Measurements from ENCODE around the gene EFCAB14. TPM values are rescaled to one million over a fixed set of nuclear protein-coding genes. Genes with fewer than 3 reads are reported as not detected.

EFCAB14 gene
- polyA plus RNA-seq, 1 donor (not counting 4 experiments of a cell fraction or from before 2014, with no cell fraction given) = 61.8 TPM

DNA sequence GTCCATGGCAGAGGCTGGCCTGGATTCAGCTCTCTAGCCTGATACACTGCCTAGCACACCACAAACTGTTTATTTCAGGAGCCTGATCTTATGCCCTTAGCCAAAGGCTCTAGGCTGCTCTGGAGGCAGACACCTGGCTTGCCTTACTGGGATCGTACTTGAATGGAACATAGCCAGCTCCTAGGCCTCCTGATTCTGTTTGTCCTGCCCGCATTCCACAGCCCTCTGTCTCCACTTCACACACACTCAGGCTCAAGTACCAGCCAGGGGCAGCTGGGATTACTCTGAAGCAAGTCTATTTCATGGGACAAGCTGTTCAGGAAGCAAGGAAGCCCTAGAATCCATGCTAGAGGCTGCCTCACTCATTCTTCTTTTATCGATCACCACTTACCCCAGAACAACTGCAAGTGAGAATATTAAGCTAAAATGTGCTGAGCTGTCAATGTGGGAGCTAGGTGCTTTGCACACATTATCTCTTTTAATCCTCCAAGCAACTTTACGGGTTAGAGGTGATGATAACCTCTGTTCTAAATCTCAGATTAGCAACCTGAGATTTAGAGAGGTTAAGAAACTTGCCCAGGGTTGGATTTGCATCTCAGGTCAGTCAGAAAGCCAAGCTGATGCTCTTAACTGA lies 48.9 kb upstream of the EFCAB14 start:
- Histone ChIP-seq H3K4me3 (ENCODE audit: control insufficient read depth in 2 of 3, extremely low read depth in 1 of 3, insufficient read depth in 2 of 3, low read depth in 1 of 3, low read length in 3 of 3) (no peak overlapping the region), H4K20me1 (ENCODE audit: control insufficient read depth, extremely low read depth, insufficient read depth, low read length) (no peaks in the 10 kb centered on the region), H3K4me1 (ENCODE audit: control insufficient read depth, extremely low read depth, insufficient read depth, low read length) (no peaks in the 10 kb centered on the region), H3K9ac (ENCODE audit: control insufficient read depth, extremely low read depth, insufficient read depth, low read length) (no peak overlapping the region), H3K36me3 (ENCODE audit: control insufficient read depth in 2 of 2, extremely low read depth in 1 of 2, insufficient read depth in 2 of 2, low read length in 2 of 2) (no peaks in the 10 kb centered on the region), H3K4me2 (ENCODE audit: control insufficient read depth, extremely low read depth, insufficient read depth, low read depth, low read length) (no peak overlapping the region), H2AFZ (ENCODE audit: control insufficient read depth, low read length) (no peak overlapping the region), H3K27ac (ENCODE audit: control insufficient read depth, insufficient read depth, low read length) (no peak overlapping the region), H3K9me1 (ENCODE audit: control insufficient read depth, extremely low read depth, insufficient read depth, low read length) (no peaks in the 10 kb centered on the region), H3K79me2 (ENCODE audit: control insufficient read depth, insufficient read depth, low read length) (no peaks in the 10 kb centered on the region), H3K27me3 (ENCODE audit: control insufficient read depth, extremely low read depth, insufficient read depth, low read length) (no peaks in the 10 kb centered on the region), H3K9me3 (ENCODE audit: control insufficient read depth, low read depth, low read length) (peaks cover 13% of the 10 kb centered on the region)
- FAIRE-seq = no peak
- DNase-seq (ENCODE audit: low read depth, low spot score) = no peak
- dilution Hi-C loops (cut with MboI; ENCODE audit: extremely low pct_ligation_motif_present, low sequenced_read_pairs) = no loop called here
- TF ChIP-seq EZH2 (IDR thresholded peaks at IDR 0.05; ENCODE audit: low read length) = no peak
- TF ChIP-seq, protein P1, sequence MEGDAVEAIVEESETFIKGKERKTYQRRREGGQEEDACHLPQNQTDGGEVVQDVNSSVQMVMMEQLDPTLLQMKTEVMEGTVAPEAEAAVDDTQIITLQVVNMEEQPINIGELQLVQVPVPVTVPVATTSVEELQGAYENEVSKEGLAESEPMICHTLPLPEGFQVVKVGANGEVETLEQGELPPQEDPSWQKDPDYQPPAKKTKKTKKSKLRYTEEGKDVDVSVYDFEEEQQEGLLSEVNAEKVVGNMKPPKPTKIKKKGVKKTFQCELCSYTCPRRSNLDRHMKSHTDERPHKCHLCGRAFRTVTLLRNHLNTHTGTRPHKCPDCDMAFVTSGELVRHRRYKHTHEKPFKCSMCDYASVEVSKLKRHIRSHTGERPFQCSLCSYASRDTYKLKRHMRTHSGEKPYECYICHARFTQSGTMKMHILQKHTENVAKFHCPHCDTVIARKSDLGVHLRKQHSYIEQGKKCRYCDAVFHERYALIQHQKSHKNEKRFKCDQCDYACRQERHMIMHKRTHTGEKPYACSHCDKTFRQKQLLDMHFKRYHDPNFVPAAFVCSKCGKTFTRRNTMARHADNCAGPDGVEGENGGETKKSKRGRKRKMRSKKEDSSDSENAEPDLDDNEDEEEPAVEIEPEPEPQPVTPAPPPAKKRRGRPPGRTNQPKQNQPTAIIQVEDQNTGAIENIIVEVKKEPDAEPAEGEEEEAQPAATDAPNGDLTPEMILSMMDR (optimal IDR thresholded peaks at IDR 0.05 in 1 of 3, IDR thresholded peaks at IDR 0.05 in 1 of 3, conservative IDR thresholded peaks at IDR 0.05 in 1 of 3; ENCODE audit: extremely low read depth in 1 of 3, insufficient read depth in 2 of 3, low read length in 3 of 3) = no peak

DNA sequence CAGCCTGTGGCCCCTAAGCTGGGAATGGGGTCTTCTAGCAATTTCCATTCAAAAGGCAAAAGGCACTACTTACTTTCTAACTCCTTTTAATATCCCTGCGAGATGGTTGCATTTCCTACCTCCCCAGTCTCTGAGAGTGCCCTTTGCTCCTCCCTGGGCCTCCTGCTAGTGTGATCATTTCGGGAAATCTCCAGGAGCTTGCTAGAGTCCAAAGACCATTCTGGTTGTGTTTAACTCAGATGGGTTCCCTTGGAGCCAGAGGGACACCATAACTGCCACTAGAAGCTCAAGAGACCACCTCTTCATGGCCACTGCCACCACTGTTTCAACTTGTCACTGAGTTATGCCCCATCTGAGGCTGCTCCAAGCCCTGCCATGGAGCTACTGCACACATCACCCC lies 45.5 kb upstream of the EFCAB14 start:
- Histone ChIP-seq H3K79me2 (ENCODE audit: control insufficient read depth, insufficient read depth, low read length) (no peaks in the 10 kb centered on the region), H3K36me3 (ENCODE audit: control insufficient read depth in 2 of 2, extremely low read depth in 1 of 2, insufficient read depth in 2 of 2, low read length in 2 of 2) (no peaks in the 10 kb centered on the region), H2AFZ (ENCODE audit: control insufficient read depth, low read length) (no peak overlapping the region), H3K9me1 (ENCODE audit: control insufficient read depth, extremely low read depth, insufficient read depth, low read length) (no peaks in the 10 kb centered on the region), H3K4me3 (ENCODE audit: control insufficient read depth in 2 of 3, extremely low read depth in 1 of 3, insufficient read depth in 2 of 3, low read depth in 1 of 3, low read length in 3 of 3) (no peak overlapping the region), H3K27ac (ENCODE audit: control insufficient read depth, insufficient read depth, low read length) (no peak overlapping the region), H3K9ac (ENCODE audit: control insufficient read depth, extremely low read depth, insufficient read depth, low read length) (no peak overlapping the region), H3K4me1 (ENCODE audit: control insufficient read depth, extremely low read depth, insufficient read depth, low read length) (no peaks in the 10 kb centered on the region), H3K9me3 (ENCODE audit: control insufficient read depth, low read depth, low read length) (no peaks in the 10 kb centered on the region), H3K4me2 (ENCODE audit: control insufficient read depth, extremely low read depth, insufficient read depth, low read depth, low read length) (no peak overlapping the region), H4K20me1 (ENCODE audit: control insufficient read depth, extremely low read depth, insufficient read depth, low read length) (no peaks in the 10 kb centered on the region), H3K27me3 (ENCODE audit: control insufficient read depth, extremely low read depth, insufficient read depth, low read length) (no peaks in the 10 kb centered on the region)
- FAIRE-seq = no peak
- DNase-seq (ENCODE audit: low read depth, low spot score) = no peak
- TF ChIP-seq, protein P1 (optimal IDR thresholded peaks at IDR 0.05 in 1 of 3, IDR thresholded peaks at IDR 0.05 in 1 of 3, conservative IDR thresholded peaks at IDR 0.05 in 1 of 3; ENCODE audit: extremely low read depth in 1 of 3, insufficient read depth in 2 of 3, low read length in 3 of 3) = no peak
- no peak for TF ChIP-seq EZH2 (IDR thresholded peaks at IDR 0.05; ENCODE audit: low read length)
- dilution Hi-C loops (cut with MboI; ENCODE audit: extremely low pct_ligation_motif_present, low sequenced_read_pairs) = no loop called here

Measured in keratinocyte (primary cell).